ENCODE results near the gene AFF3.

DNA sequence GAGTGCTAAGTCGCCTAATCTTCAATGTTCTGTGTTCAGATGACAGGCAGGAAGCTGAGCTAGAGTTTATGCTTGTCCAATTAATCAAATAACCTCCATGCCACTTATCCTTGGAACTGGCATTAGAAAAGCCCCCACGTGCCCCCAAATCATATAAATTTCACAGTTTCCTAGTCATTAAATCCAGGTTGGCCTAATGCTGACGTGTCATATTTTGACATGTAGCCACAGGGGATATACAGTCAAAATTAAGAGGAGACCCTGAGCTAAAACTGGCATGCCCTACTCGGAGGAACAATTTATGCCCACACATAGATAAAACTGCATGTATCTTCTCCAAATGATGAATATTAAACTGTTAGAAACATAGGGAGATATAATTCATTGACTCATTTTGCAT, 101.0 kb downstream of the AFF3 start:
- TF ChIP-seq, protein P1, sequence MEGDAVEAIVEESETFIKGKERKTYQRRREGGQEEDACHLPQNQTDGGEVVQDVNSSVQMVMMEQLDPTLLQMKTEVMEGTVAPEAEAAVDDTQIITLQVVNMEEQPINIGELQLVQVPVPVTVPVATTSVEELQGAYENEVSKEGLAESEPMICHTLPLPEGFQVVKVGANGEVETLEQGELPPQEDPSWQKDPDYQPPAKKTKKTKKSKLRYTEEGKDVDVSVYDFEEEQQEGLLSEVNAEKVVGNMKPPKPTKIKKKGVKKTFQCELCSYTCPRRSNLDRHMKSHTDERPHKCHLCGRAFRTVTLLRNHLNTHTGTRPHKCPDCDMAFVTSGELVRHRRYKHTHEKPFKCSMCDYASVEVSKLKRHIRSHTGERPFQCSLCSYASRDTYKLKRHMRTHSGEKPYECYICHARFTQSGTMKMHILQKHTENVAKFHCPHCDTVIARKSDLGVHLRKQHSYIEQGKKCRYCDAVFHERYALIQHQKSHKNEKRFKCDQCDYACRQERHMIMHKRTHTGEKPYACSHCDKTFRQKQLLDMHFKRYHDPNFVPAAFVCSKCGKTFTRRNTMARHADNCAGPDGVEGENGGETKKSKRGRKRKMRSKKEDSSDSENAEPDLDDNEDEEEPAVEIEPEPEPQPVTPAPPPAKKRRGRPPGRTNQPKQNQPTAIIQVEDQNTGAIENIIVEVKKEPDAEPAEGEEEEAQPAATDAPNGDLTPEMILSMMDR (IDR thresholded peaks at IDR 0.05 in 2 of 3, conservative IDR thresholded peaks at IDR 0.05 in 1 of 3; ENCODE audit: control insufficient read depth in 2 of 3, extremely low read depth in 1 of 3, insufficient read depth in 1 of 3, low read depth in 3 of 3, low read length in 3 of 3): no peak
- no peak for TF ChIP-seq NR2F1 (conservative IDR thresholded peaks at IDR 0.05)
- TF ChIP-seq GABPA (IDR thresholded peaks at IDR 0.05; ENCODE audit: low read depth): no peak
- no peak for TF ChIP-seq POLR2A (IDR thresholded peaks at IDR 0.05; ENCODE audit: low read depth, low read length)
- TF ChIP-seq ASH2L (IDR thresholded peaks at IDR 0.05; ENCODE audit: borderline replicate concordance, low read depth): no peak
- TF ChIP-seq NR2C2 (IDR thresholded peaks at IDR 0.05; ENCODE audit: borderline replicate concordance, control insufficient read depth, insufficient read length, low read depth): no peak
- TF ChIP-seq, protein P2, sequence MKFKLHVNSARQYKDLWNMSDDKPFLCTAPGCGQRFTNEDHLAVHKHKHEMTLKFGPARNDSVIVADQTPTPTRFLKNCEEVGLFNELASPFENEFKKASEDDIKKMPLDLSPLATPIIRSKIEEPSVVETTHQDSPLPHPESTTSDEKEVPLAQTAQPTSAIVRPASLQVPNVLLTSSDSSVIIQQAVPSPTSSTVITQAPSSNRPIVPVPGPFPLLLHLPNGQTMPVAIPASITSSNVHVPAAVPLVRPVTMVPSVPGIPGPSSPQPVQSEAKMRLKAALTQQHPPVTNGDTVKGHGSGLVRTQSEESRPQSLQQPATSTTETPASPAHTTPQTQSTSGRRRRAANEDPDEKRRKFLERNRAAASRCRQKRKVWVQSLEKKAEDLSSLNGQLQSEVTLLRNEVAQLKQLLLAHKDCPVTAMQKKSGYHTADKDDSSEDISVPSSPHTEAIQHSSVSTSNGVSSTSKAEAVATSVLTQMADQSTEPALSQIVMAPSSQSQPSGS (IDR thresholded peaks at IDR 0.05; ENCODE audit: low read length): no peak
- no peak for TF ChIP-seq SREBF2 (IDR thresholded peaks at IDR 0.05; ENCODE audit: low read length)
- no peak for TF ChIP-seq EZH2 (IDR thresholded peaks at IDR 0.05; ENCODE audit: borderline replicate concordance, control insufficient read depth, low read depth, low read length)
- TF ChIP-seq HDGF (IDR thresholded peaks at IDR 0.05): no peak
- TF ChIP-seq YY1 (IDR thresholded peaks at IDR 0.05; ENCODE audit: low read depth, low read length): no peak
- TF ChIP-seq POU2F2 (IDR thresholded peaks at IDR 0.05; ENCODE audit: borderline replicate concordance, low read depth, low read length): no peak
- no peak for TF ChIP-seq TCF7 (IDR thresholded peaks at IDR 0.05; ENCODE audit: borderline replicate concordance)
- TF ChIP-seq SREBF1 (IDR thresholded peaks at IDR 0.05; ENCODE audit: low read length): no peak

Data from GM12878 (cell line).